NCI-H748 treated with DMSO at 0.1 percent for 48 hours (cell line): ENCODE data around the gene MICB.
"Not testable (repeated sequence)": the region's sequence is repeated elsewhere in the genome, so short reads cannot be mapped to it uniquely, and the experiment has no call there.

Source experiments
- DNase-seq: peaks from one replicate; lab custom pipeline; 2025; lab: John Stamatoyannopoulos, UW

Gene MICB

DNA sequence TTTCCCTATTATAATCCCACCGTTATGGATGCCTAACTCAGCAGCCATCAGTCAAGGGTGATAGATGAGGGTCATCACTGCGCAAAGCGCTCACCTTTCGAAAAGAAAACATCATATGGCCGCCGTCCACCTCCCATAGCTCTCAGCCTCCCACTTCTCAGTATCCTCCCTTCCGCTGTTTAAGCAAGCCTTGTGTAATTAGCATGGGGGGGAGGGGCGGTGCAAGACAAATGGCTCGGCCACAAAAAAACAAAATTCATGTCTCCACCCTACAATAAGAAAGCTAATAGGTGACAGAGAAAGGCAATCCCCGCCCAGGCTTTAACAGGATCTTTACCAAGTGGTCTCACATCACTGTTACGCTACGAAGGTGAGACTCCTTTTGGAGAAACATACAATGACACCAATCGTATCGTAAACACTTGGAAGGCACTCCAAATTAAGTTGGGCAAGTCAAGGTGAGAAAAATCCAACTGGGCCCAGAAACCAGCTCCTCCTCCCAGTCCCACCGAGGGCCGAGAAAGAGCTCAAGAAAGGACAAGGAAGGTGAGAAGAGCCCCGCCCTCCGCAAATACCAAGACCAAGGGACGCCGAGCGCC is 43.2 kb downstream of the MICB start:
- DNase-seq, result peak; percentile 62

DNA sequence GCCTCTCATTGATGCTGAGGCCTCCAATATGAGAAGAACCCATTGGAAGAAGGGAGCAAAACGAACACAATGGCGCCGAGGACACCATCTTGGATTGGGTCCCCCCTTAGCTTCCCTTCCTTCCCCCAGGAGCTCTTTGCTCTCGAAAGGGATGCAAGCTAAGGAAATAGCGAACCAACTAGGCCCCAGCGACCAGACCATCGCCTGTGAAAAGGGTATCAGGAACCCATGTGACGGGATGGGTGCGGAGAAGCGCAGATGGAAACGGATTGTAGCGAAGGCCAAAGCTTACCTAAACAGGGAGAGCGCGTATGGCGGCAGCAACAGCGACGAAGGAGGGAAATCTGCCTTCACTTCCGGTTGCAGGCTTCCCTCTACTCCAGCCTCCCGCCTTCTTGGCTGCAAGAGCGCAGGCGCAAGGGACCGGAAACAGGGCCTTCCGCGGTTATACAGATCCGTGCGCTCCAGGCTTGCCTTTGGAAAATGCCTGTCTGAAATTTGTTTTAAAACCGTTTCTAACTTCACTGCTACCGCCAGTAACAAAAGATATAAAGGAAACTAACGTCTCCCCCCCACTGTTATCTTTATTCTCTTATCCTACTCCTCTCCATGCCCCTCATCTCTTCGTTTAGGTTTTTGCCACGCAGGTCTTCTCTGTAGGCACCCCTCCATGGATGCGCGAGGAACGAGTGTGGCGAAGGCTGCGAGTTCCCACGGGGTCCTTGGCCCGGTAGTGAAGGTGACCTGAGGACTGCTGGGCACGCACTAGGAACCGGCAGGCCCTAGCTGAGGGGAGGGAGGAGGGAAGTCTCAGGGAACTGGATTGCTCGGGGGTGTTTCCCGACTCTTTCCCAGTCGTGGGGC is 43.9 kb downstream of the MICB start, which contains the start of gene DDX39B:
DDX39B (minus strand) TSS at position 346 of the 864 bp plus-strand sequence. CDS start 1,471 bp downstream, outside the sequence.
- peak; percentile 98 for DNase-seq

GRCh38 chr6:31543639-31544038 is 45.7 kb downstream of the MICB start:
- no peak for DNase-seq

DNA sequence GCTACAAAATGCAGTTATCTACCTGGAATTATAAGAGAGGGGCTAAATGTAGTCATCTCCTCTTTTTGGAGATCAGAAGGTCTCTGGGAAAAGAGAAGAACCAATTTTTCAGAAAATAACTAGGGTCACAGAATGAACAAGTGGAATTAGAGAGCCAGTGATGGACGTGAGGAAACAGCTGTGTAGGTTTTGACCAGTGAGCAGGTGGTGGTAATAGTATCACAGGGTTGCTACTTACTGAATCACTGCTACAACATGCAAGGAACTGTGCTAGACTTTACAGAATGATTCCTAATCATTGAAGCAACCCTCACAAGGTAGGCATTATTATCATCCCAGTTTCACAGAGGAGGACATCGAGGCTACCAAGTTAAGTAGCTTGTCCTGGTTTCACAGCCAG is 46.7 kb downstream of the MICB start:
- DNase-seq, result no peak

DNA sequence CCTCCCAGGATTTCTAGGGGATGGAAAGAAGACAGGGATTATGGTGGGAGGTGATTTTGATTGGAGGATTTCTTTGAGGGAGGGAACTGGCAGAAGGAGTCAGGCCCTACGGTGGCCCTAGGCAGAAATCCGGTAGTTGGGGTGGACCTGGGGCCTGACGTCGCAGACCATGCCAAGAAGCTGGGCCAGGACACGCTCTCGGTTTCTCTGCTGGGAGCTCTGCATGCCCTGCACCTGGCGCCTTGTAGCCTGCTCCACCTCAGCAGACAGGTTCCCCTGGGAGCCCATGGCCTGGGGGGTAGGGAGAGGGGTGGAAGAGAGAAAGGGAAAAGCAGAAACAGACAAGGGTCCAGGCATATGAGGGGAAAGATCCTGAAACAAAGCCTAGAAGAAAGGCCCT is 47.3 kb downstream of the MICB start:
- no peak for DNase-seq

DNA sequence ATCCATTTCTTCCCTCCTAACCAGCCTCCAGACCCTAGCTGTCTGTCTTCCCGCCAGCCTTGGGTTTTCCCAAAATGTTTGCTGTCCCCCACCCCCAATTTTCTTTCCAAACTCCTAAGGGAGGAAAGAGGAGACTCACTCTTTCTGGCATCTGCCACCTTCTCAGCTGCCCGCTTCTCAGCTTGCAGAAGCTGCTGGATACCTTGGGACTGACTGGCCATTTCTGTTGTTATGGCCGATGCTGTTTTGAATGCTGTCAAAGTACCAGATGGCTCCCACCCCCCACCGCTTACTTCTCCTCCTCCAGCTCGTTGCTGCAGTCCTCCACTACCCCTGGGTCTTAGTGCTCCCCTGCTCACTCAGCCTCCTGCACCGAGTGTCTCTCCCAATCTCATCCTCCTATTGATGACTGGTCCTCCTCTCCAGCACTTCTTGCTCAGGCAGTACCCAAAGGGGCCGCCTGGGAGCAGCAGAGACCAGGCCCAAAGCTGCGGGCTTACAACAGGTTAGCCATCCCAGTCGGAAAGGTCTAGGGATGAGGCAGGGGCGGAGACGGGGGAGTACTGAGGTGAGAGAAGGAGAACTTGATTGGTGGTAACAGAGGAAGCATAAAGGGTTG is 48.5 kb downstream of the MICB start, which contains the start of gene ATP6V1G2:
ATP6V1G2 (minus strand) TSS at position 270 of the 619 bp plus-strand sequence; CDS start at position 221, 49 bp downstream.
- peak; percentile 99 for DNase-seq

GRCh38 chr6:31546958-31547726 is 49.2 kb downstream of the MICB start, which contains the start of gene NFKBIL1:
Gene NFKBIL1, plus strand, starts transcription at chr6:31547608. Its CDS starts 87 bp downstream, at chr6:31547695.
- peak; percentile 98 for DNase-seq

GRCh38 chr6:31547727-31548543 is 50.0 kb downstream of the MICB start:
- no peak for DNase-seq

GRCh38 chr6:31548544-31548873 is 50.6 kb downstream of the MICB start:
- no peak for DNase-seq

DNA sequence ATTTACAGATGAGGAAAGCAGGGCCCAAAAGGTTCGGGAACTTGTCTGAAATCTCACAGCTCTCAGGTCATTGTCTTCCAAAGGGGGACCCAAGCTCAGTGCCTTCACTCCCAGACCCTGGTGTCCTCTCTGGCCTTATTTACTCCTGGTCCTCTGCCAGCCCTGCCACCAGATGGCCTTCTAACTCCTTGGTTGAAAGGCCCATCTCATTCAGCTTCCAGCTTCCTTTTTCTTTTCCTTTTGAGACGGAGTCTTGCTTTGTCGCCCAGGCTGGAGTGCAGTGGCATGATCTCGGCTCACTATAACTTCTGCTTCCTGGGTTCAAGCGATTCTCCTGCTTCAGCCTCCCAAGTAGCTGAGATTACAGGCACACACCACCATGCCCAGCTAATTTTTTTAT is 53.4 kb downstream of the MICB start:
- DNase-seq, result not testable (repeated sequence)

GRCh38 chr6:31556307-31556706 is 58.4 kb downstream of the MICB start:
- no peak for DNase-seq

GRCh38 chr6:31557443-31558317 is 59.7 kb downstream of the MICB start:
- no peak for DNase-seq

DNA sequence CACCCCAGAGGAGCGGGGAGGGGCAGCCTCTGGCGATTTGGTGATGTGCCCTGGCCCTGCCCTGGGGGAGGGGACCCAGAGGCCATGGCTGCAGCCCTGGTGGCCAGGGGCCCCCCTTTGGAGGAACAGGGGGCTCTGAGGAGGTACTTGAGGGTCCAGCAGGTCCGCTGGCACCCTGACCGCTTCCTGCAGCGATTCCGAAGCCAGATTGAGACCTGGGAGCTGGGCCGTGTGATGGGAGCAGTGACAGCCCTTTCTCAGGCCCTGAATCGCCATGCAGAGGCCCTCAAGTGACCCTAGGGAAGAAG is 60.3 kb downstream of the MICB start:
- no peak for DNase-seq

DNA sequence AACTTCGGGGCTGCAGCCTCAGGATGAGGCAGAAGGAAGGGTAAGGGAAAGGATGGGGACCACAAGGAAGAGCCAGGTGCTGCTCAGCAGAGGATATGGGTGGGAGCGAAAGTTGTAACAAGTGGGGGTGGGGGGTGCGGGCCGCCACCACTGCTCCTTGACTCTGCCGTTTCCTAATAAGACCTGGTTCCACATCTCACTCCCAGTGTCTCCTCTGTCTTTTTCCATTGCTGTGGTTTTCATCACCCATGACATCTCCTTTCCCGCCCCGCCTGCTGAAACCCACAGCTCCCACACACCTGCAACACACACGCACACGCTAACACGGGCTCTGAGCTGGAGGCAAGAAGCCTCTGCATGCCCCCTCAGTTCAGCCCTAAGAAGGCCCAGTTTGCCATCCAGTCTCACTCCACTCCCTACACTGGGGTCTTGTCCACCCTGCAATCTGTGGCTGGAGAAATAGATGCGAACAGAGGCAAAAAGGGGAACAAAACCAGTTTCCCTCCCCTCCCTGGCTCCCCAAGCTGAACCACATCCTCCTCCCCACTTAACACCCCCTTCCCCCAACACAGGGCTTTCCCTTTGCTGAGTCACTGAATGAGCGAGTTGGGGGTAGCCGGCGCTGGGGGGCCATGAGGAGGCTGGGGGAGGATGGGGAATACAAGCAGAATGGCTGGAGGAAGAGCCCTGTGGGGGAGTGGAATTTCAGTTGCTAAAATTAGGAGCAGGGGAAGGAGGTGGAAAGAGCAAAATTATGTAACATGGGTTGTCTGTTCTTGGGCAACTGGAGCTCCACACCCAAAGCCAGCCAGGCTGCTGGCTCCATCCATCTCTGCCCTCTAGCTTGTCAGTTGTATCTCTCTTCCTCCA is 60.9 kb downstream of the MICB start:
- no peak for DNase-seq

DNA sequence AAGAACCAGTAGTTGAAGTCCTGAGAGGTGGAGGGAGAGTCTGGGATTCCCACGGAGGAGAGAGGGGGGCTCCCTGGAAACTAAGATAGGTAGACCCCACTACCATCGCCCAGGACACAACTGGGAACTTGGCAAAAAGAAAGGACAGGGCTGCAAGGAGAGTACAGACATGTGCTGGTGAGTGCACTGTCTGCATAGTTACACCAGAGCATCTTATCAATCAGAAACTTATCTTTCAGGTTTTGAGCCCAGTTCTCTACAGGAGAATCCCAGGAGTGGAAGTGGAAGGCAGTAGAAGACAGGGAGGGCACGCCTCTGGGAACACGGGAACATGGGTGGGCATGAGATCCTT is 61.6 kb downstream of the MICB start:
- no peak for DNase-seq

DNA sequence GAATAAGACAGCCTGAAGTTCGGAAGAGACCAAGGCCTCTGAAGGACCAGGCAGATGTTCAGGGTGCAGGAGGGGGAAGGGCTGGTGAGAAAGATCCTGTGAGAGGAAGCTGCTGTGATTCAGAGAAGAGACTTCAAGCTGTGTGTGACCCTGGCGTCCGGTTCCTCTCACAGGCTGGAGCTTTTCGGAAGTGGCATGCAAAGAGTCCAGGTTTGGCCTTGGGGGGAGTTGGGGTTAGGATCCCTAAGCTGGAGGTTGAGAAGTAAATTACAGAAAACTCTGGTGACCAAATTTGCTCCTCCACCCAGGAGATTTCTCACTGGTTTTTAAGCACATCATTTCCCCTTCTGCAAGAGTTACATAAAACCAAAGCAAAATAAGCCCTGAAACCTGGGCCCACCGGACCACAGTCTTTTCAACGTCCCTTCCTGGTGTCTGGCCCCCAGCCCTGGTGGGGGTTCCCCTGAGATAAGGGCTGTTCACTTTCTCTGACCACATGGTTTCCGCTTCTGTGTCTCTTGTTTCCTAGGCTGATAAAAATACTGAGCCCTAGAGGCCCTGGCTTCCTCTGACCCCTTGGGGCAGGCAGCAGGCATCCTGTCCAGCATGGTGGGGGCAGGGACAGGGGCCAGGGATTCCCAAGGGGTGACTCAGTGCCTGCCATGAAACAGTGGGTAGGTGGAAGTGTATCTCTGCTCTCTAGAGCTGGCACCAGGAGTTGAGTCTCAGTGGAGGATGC is 62.2 kb downstream of the MICB start:
- DNase-seq, result no peak

- no peak for DNase-seq
Measured at GRCh38 chr6:31560697-31561058, 62.7 kb downstream of the MICB start.
